Measurements from ENCODE around the gene GNG5.

- TF ChIP-seq REST (IDR thresholded peaks at IDR 0.05; ENCODE audit: low read depth) (no peak), SRF (IDR thresholded peaks at IDR 0.05; ENCODE audit: low read depth) (no peak), EZH2phosphoT487 (IDR thresholded peaks at IDR 0.05; ENCODE audit: borderline replicate concordance) (no peak), CTCF (IDR thresholded peaks at IDR 0.05 in 2 of 3, conservative IDR thresholded peaks at IDR 0.05 in 1 of 3; ENCODE audit: borderline replicate concordance in 1 of 3, insufficient read depth in 1 of 3, low read depth in 2 of 3, low read length in 2 of 3) (no peak), JUND (IDR thresholded peaks at IDR 0.05) (no peak), TCF7L2 (IDR thresholded peaks at IDR 0.05; ENCODE audit: borderline replicate concordance, extremely low read depth, insufficient read depth, insufficient read length) (no peak), POLR2A (IDR thresholded peaks at IDR 0.05; ENCODE audit: borderline replicate concordance, extremely low read depth, insufficient read depth, insufficient read length) (no peak), POLR2AphosphoS5 (IDR thresholded peaks at IDR 0.05; ENCODE audit: low read depth, low read length) (no peak), CBX3 (IDR thresholded peaks at IDR 0.05; ENCODE audit: low read depth) (no peak), MAX (IDR thresholded peaks at IDR 0.05) (no peak), YY1 (IDR thresholded peaks at IDR 0.05; ENCODE audit: extremely low read depth, insufficient replicate concordance, low read depth, low read length) (no peak), RAD21 (IDR thresholded peaks at IDR 0.05; ENCODE audit: low read depth) (no peak), CEBPB (IDR thresholded peaks at IDR 0.05; ENCODE audit: low read depth) (no peak)
These were observed 25.7 kb downstream of the GNG5 start for GRCh38 chr1:84480650-84481049.
